Measurements from ENCODE around the gene BAIAP3. TPM values are rescaled to one million over a fixed set of nuclear protein-coding genes. Genes with fewer than 3 reads are reported as not detected.

The BAIAP3 gene
- total and polyA plus RNA-seq, 2 of the 8 experiments (the other 6 are each of a cell fraction or from before 2014, with no cell fraction given), result 2.9 to 6.8 TPM

DNA sequence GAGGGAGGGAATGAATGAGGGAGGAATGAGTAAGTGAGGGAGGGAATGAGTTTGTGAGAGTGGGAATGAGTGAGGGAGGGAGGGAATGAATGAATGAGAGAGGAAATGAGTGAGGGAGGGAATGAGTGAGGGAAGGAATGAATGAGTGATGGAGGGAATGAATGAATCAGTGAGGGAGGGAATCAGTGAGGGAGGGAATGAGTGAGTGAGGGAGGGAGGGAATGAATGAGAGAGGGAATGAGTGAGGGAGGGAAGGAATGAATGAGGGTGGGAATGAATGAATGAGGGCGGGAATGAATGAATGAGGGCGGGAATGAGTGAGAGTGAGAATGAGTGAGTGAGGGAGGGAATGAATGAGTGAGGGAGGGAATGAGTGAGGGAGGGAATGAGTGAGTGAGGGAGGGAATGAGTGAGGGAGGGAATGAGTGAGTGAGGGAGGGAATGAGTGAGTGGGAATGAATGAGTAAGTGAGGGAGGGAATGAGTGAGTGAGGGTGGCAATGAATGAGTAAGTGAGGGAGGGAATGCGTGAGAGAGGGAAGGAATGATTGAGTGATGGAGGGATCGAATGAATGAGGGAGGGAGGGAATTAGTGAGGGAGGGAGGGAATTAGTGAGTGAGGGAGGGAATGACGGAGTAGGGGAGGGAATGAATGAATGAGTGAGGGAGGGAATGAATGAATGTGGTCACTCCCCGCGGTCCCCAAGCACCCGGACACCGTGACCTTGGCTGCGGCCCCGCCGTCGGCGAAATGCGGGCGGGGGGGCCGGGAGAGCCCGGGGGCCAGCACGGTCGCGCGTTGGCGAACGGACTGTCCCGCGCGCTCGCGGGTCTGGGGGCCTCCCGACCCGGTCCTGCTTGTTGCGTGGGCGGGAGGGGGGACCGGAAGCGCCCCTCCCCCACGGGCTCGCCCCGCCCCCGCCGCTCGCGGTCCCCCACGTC is 25.1 kb upstream of the BAIAP3 start:
- Histone ChIP-seq H3K4me1 (replicated peaks in 1 of 4; ENCODE audit: control insufficient read depth in 3 of 4, insufficient read depth in 4 of 4, low read length in 3 of 4) (peaks cover 0 to 20% (median 12%) of the 10 kb centered on the region in 4 experiments; a peak in 6 of 7 replicates), H2BK120ac (replicated peaks; ENCODE audit: low read depth, low read length) (no peak overlapping the region), H4K20me1 (replicated peaks in 1 of 2; ENCODE audit: control insufficient read depth in 1 of 2, insufficient read depth in 2 of 2, low read length in 2 of 2) (peaks cover 30 to 31% of the 10 kb centered on the region in 2 experiments), H4K5ac (ENCODE audit: insufficient read length, low read depth, low read length) (peak overlapping the region; percentile 2), H3K4ac (replicated peaks; ENCODE audit: insufficient read length, low read depth, low read length) (peak overlapping the region; percentile 36), H2BK12ac (ENCODE audit: low read depth, low read length) (peak overlapping the region; percentile 97), H3K79me2 (ENCODE audit: control insufficient read depth in 1 of 2, insufficient read depth in 2 of 2, low read length in 2 of 2) (peaks cover 35 to 38% of the 10 kb centered on the region in 2 experiments), H3K79me1 (ENCODE audit: low read depth, low read length) (peaks cover 3% of the 10 kb centered on the region; the same call in 1 of the 2 replicates), H3K27me3 (replicated peaks in 1 of 4; ENCODE audit: control insufficient read depth in 3 of 4, extremely low read depth in 1 of 4, insufficient read depth in 3 of 4, low read length in 3 of 4) (no peaks in the 10 kb centered on the region), H3K9me3 (ENCODE audit: insufficient read depth in 2 of 2, low read depth in 1 of 2, low read length in 1 of 2) (no peaks in the 10 kb centered on the region), H2BK20ac (ENCODE audit: low read length) (no peak overlapping the region), H3K23ac (ENCODE audit: insufficient read length) (no peak overlapping the region), H3K9ac (replicated peaks in 1 of 4; ENCODE audit: extremely low read depth in 1 of 4, low read depth in 3 of 4, low read length in 3 of 4) (no peak overlapping the region), H3K14ac (ENCODE audit: insufficient read length) (no peak overlapping the region), H2AK5ac (ENCODE audit: low read depth, low read length) (peak overlapping the region; percentile 86; the same call in 1 of the 2 replicates), H3K18ac (ENCODE audit: extremely low read depth, low read length) (peak overlapping the region; percentile 71), H3K56ac (replicated peaks; ENCODE audit: insufficient read length, low read depth, low read length) (peak overlapping the region; percentile 40), H3K27ac (ENCODE audit: low read depth, low read length) (no peak overlapping the region), H3K4me3 (ENCODE audit: extremely low read depth in 1 of 4, insufficient read depth in 2 of 4, low read depth in 3 of 4, low read length in 4 of 4) (peak overlapping the region; percentile 59 to 92 (median 90)), H3K23me2 (ENCODE audit: low read depth, low read length) (peaks cover 22% of the 10 kb centered on the region), H3K4me2 (ENCODE audit: insufficient read depth in 1 of 2, low read depth in 2 of 2, low read length in 2 of 2) (peak overlapping the region; percentile 46 to 52), H2AFZ (ENCODE audit: low read length) (no peak overlapping the region), H3K36me3 (ENCODE audit: control insufficient read depth in 2 of 4, insufficient read depth in 4 of 4, low read length in 3 of 4) (peaks cover 0 to 6% (median 0%) of the 10 kb centered on the region in 4 experiments; a peak in 1 of 8 replicates), H4K8ac (ENCODE audit: extremely low read depth, insufficient read depth, low read length) (no peak overlapping the region), H2BK5ac (ENCODE audit: low read depth, low read length) (no peak overlapping the region), H2BK15ac (ENCODE audit: low read length) (peak overlapping the region; percentile 46; the same call in 1 of the 2 replicates), H4K91ac (replicated peaks; ENCODE audit: insufficient read length, low read length) (peak overlapping the region; percentile 84)
- DNase-seq (ENCODE audit: low read depth in 1 of 2, low spot score in 2 of 2), result no peak
- 15 to 98% methylated on average over 5 to 14 of the region's 43 CpGs for WGBS, 2 experiments (ENCODE audit: extremely low coverage in 1 of 2, insufficient coverage in 1 of 2, insufficient read length in 1 of 2, insufficient replicate concordance in 2 of 2, low coverage in 1 of 2, low lambda C conversion rate in 2 of 2, missing lambda C conversion rate in 1 of 2)
- ChIA-PET POLR2A (ENCODE audit: partially characterized antibody) (interaction anchor here (0.6 to 11.4 kb wide), 13 partner anchors 8 to 462 kb away, joined by 3 to 106 read pairs (median 4); no protein-coding TSS in a partner anchor), CTCF (ENCODE audit: partially characterized antibody) (interaction anchor here (1.2 kb wide), 1 partner anchor 18 kb away, joined by 3 read pairs; no protein-coding TSS in a partner anchor)
- peak; percentile 36 for FAIRE-seq
- TF ChIP-seq KDM1A (IDR thresholded peaks at IDR 0.05; ENCODE audit: borderline replicate concordance, low read length) (peak; percentile 21; the same call in 1 of the 2 replicates), HDAC2 (IDR thresholded peaks at IDR 0.05; ENCODE audit: borderline replicate concordance in 1 of 2, low read depth in 2 of 2, low read length in 2 of 2) (peak in 1 of 2 experiments; percentile 82; a peak in 1 of 4 replicates), KDM4A (IDR thresholded peaks at IDR 0.05; ENCODE audit: low read depth, low read length, severe bottlenecking) (peak; percentile 57), TCF12 (IDR thresholded peaks at IDR 0.05; ENCODE audit: low read depth, low read length) (0 out of 2 replicates have a peak, but pooled peaks have one; percentile 29), EGR1 (IDR thresholded peaks at IDR 0.05; ENCODE audit: borderline replicate concordance, low read depth, low read length) (peak; percentile 84; the same call in 1 of the 2 replicates), EZH2 (IDR thresholded peaks at IDR 0.05; ENCODE audit: low read depth, low read length, severe bottlenecking) (no peak), SP1 (IDR thresholded peaks at IDR 0.05; ENCODE audit: low read depth, low read length) (no peak), CTBP2 (IDR thresholded peaks at IDR 0.05; ENCODE audit: borderline replicate concordance, insufficient read depth, insufficient read length, low read length) (no peak), PHF8 (conservative IDR thresholded peaks at IDR 0.05; ENCODE audit: low read depth, low read length) (peak; percentile 57), ASH2L (IDR thresholded peaks at IDR 0.05; ENCODE audit: low read length) (peak; percentile 41)
